Heart right ventricle (tissue), 16 donors: ENCODE data around the gene CYGB. TPM values are rescaled to one million over a fixed set of nuclear protein-coding genes. Genes with fewer than 3 reads are reported as not detected.
A peak's percentile ranks its signal among the peaks of the same experiment; 100 is the strongest.

Source experiments
- ATAC-seq, 8 donors: fragments of 200-7000 bp; cut with Tn5 transposase; one replicate each; pipeline ENCODE4 v1.9.1; 2020; ENCODE audit warnings: mild to moderate bottlenecking in 8 of 8, moderate library complexity in 8 of 8, moderate number of reproducible peaks in 1 of 8
- DNase-seq, 2 donors: peaks; one replicate each; pipeline ENCODE4 v3.0.0-alpha.2; 2020
- H3K27ac ChIP-seq, 10 donors: fragments of 200-600 bp; sonication (generic) in 2 of 10; one replicate each; pipeline versions ENCODE4 v1.5.0 to v1.8.0; 2020 to 2022; ENCODE audit warnings: mild to moderate bottlenecking in 3 of 10
- H3K27me3 ChIP-seq, 7 donors: fragments of 200-600 bp; one replicate each; pipeline ENCODE4 v1.8.0; 2021 to 2022; ENCODE audit warnings: mild to moderate bottlenecking in 2 of 7
- H3K36me3 ChIP-seq, 9 donors: fragments of 200-600 bp; sonication (generic) in 1 of 9; one replicate each; pipeline versions ENCODE4 v1.5.0 to v1.8.0; 2020 to 2022; ENCODE audit warnings: mild to moderate bottlenecking in 2 of 9
- H3K4me1 ChIP-seq, 9 donors: fragments of 200-600 bp; sonication (generic) in 1 of 9; one replicate each; pipeline versions ENCODE4 v1.5.0 to v1.8.0; 2020 to 2022; ENCODE audit warnings: mild to moderate bottlenecking in 4 of 9
- H3K4me3 ChIP-seq, 10 donors: fragments of 200-600 bp; sonication (generic) in 2 of 10; one replicate each; pipeline versions ENCODE4 v1.5.0 to v1.8.0; 2020 to 2022; ENCODE audit warnings: mild to moderate bottlenecking in 7 of 10, moderate library complexity in 2 of 10
- H3K9me3 ChIP-seq, 11 donors: fragments of 200-600 bp in 10 of 11; sonication (generic) in 2 of 11; one replicate each; pipeline versions ENCODE4 v1.5.0 to v1.8.0; 2013 to 2022; ENCODE audit warnings: mild to moderate bottlenecking in 2 of 11, control low read depth in 1 of 11, moderate library complexity in 1 of 11
- WGBS, 2 donors: extraction: QIAGEN DNeasy Blood & Tissue Kit; methylation state at CpG; one replicate each; pipeline ENCODE4 v1.1.7; 2013; ENCODE audit warnings: inconsistent platforms in 1 of 2; 5-methylcytosine and 5-hydroxymethylcytosine counted together
- intact Hi-C, 10 donors: fragments of 100-400 bp; cut with DNase I; formaldehyde crosslinking; loops; one replicate each; pipeline versions ENCODE4 v1.11.1 to v1.14.2; 2022
- polyA plus RNA-seq, 2 donors: library from polyadenylated mRNA; stranded (reverse); fragments of 200-250 nt; gene quantifications; one replicate each; pipeline ENCODE4 v1.2.3, GENCODE V29; 2013
- total RNA-seq, 10 donors: library from RNA; stranded (reverse); fragmentation: NEBNext Ultra II Directional in 3 of 10; extraction: Animal tissue kit (Norgen Biotek cat#: 25700) in 3 of 10; gene quantifications; one replicate each; pipeline versions ENCODE4 v1.2.1 to v1.2.4, GENCODE V29; 2021 to 2023
- TF ChIP-seq, protein P1 (sequence below), 9 donors: fragments of 200-600 bp; sonication (generic) in 2 of 9; IDR thresholded peaks; one replicate each; pipeline versions ENCODE4 v1.5.0 to v1.8.0; 2021 to 2022; ENCODE audit warnings: antibody characterized with exemption in 9 of 9, mild to moderate bottlenecking in 5 of 9, moderate library complexity in 1 of 9
- donor health status: Arrhythmogenic right ventricular cardiomyopathy.
- donor health status: ischemic (EF 13 %, LVEDD 7.1; RV severe dilation, severe dysfunction).
- donor health status: healthy with polysubstance abuse.
- donor health status: DM: no; HTN: yes; CAD: no.
- donor health status: DM: no; HTN: no; CAD: no.
- donor health status: ischemic (EF 25% LVEDD 6.9; RV normal size, moderate dysfunction).
- donor health status: ischemic (EF 25% LVEDD 5.7; RV mildly dilated, moderate dysfunction).
- donor health status: healthy.
- donor health status: DM: yes; HTN: yes; CAD: no.
- donor health status: Ischemic cardiomyopathy.
- donor health status: ischemic (EF 35%, LVEDD 5.7; RV mildly dilated, moderate dysfunction).
- donor health status: nonischemic (EF 11% LVEDD 7.7; RV severe dilation, severe dysfunction).
- donor health status: DM: yes; HTN: yes; CAD: no.
- donor health status: PGD.
- donor health status: ischemic (EF 29% LVEDD 5.4; RV normal size, mild dysfunction).
- donor health status: nonischemic (EF 23%, LVEDD 6.1; RV moderate dilation, normal function).

CYGB gene
- total and polyA plus RNA-seq, 12 donors: 9.3 to 57.7 (median 21.1) TPM

DNA sequence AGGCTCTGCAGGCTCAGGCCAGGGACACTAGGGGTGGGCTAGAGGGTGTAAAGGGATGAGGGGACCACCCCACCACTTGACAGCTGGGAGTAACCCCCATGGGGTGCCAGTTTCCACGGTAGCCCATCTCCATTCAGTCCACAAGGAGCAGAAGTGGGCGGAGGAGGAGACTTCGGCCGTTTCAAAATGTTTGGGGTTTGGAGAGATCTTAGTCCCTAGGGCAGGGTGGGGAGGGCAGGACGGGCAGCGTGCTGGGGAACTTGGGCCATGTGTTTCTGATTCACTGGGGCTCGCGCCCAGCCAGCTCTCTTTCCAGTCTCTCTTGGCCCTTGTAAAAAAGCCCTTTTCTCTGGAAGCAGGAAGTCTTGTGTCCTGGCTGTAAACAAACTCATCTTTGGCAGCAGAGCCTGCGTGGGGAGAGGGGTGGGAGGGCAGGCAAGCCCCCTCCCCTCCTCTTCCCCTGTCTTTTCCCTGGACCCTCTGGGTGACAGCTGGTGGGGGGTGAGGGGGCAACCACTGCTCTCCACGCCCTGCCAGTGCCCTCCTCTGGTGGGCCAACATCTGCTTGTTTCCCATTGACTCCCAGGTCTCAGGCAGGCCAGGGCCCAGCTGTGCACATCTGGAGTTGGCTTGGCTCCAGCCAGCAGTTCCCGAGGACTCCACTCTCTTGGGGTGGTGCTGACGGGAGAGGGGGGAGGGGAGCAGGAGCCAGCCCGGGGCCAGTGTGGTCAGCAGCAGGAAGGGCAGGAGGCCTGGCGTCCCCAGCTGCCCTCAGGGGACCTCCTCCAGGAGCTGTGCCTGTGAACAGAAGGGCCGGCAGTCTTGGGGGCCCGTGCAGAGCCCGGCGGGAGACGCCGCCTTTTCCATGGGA, 8.1 kb downstream of the CYGB start:
- Histone ChIP-seq H3K4me3 (peak overlapping the region in 3 of 10 donors; percentile 12 to 43 (median 39)), H3K4me1 (peaks cover 41 to 74% (median 62%) of the 10 kb centered on the region in 9 donors)
- DNase-seq: peak; percentile 92 to 93

DNA sequence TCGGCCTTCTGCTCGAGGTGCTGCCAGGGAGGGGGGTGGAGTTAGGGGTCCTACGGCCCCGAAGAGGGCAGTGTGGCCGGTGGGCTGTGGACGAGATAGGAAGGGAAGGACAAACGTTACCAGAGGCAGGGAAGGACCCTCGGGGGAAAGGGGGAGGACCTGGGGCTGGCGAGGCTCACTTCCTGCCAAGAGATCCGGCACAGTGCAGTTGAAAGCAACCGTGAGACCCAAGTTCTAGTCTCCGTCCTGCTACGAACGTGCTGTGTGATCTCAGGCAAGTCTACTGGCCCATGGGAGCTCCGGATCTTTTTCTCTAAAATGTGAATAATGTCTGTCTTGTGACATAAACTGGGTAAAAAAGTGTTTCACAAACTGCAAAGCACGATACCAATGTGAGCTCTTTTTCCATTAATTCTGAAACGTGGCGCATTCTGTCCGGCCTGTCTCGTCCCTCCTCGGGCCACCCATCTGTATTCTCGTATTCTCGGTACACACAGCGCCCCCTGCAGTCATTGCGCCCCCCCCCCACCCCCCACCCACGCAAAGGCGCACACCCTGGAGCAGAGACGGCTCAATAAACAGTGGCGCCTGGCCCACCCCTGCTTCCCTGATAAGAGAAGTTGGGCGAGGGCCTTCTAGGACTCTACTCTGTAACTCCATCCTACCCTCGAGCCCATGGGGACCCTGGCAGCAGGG, 8.8 kb downstream of the CYGB start:
- peak; percentile 15 to 51 (median 34) for ATAC-seq
- TF ChIP-seq, protein P1, sequence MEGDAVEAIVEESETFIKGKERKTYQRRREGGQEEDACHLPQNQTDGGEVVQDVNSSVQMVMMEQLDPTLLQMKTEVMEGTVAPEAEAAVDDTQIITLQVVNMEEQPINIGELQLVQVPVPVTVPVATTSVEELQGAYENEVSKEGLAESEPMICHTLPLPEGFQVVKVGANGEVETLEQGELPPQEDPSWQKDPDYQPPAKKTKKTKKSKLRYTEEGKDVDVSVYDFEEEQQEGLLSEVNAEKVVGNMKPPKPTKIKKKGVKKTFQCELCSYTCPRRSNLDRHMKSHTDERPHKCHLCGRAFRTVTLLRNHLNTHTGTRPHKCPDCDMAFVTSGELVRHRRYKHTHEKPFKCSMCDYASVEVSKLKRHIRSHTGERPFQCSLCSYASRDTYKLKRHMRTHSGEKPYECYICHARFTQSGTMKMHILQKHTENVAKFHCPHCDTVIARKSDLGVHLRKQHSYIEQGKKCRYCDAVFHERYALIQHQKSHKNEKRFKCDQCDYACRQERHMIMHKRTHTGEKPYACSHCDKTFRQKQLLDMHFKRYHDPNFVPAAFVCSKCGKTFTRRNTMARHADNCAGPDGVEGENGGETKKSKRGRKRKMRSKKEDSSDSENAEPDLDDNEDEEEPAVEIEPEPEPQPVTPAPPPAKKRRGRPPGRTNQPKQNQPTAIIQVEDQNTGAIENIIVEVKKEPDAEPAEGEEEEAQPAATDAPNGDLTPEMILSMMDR (IDR thresholded peaks at IDR 0.05): peak in 4 of 9 donors; percentile 22 to 37 (median 32)
- H3K36me3 ChIP-seq: no peaks in the 10 kb centered on the region
- peak overlapping the region; percentile 93 to 99 (median 96) for H3K27ac ChIP-seq
- DNase-seq: peak; percentile 64 to 73
- peaks cover 42 to 77% (median 65%) of the 10 kb centered on the region in 9 donors for H3K4me1 ChIP-seq
- 38 to 52% methylated on average over 31 of the region's 31 CpGs for WGBS, 2 donors
- no peaks in the 10 kb centered on the region for H3K27me3 ChIP-seq
- no peaks in the 10 kb centered on the region for H3K9me3 ChIP-seq
- H3K4me3 ChIP-seq: peak overlapping the region in 9 of 10 donors; percentile 20 to 49 (median 35)
- intact Hi-C loops: loop anchor here in 2 of 10 donors (10.0 kb wide), 1 partner anchor 96 kb away; no protein-coding TSS in a partner anchor

More for the DNA sequence above, 8.1 kb downstream of the CYGB start:
- H3K9me3 ChIP-seq: no peaks in the 10 kb centered on the region
- TF ChIP-seq, protein P1 (IDR thresholded peaks at IDR 0.05): no peak
- no peaks in the 10 kb centered on the region for H3K36me3 ChIP-seq
- H3K27ac ChIP-seq: peak overlapping the region; percentile 93 to 99 (median 96)
- ATAC-seq: peak; percentile 72 to 84 (median 79)
- intact Hi-C loops: loop anchor here in 2 of 10 donors (10.0 kb wide), 1 partner anchor 95 kb away; no protein-coding TSS in a partner anchor
- 43 to 46% methylated on average over 19 to 20 of the region's 20 CpGs for WGBS, 2 donors
- H3K27me3 ChIP-seq: no peaks in the 10 kb centered on the region

DNA sequence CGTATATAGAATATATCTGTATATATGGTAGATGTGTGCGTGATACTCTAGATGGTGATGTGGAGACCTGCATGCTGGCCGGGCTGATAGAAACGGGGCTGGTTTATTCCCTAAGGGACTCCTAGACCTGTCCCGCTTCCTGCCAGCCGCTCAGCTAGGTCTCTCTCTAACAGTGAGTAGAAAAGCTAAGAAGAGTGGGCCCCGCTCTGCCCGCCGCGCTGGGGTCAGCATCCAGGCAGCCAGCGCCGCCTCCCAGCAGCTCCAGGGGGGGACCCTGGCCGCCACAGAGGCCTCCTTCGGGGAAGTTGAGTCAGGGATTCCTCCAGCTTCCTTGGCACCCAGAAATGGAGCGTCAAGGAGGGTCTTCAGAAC, 9.4 kb downstream of the CYGB start:
- intact Hi-C loops: loop anchor here in 2 of 10 donors (10.0 kb wide), 1 partner anchor 97 kb away; no protein-coding TSS in a partner anchor
- Histone ChIP-seq H3K36me3 (no peaks in the 10 kb centered on the region), H3K27ac (peak overlapping the region; percentile 93 to 99 (median 96)), H3K9me3 (no peaks in the 10 kb centered on the region), H3K4me3 (peak overlapping the region in 9 of 10 donors; percentile 20 to 49 (median 35)), H3K27me3 (no peaks in the 10 kb centered on the region), H3K4me1 (peaks cover 45 to 82% (median 65%) of the 10 kb centered on the region in 9 donors)
- 51 to 60% methylated on average over 15 of the region's 15 CpGs for WGBS, 2 donors
- DNase-seq (peak in 1 of 2 donors; percentile 42), ATAC-seq (no peak)
- TF ChIP-seq, protein P1 (IDR thresholded peaks at IDR 0.05): no peak
